ENCODE measurements around the gene CEL.
A peak's percentile ranks its signal among the peaks of the same experiment; 100 is the strongest.

CEL gene

GRCh38 chr9:133041958-133042357 is 19.8 kb upstream of the CEL start:
- FAIRE-seq: no peak
- no peak for DNase-seq (ENCODE audit: insufficient read length, low spot score)
- no peak for TF ChIP-seq POLR2A (IDR thresholded peaks at IDR 0.05; ENCODE audit: low read depth, low read length)

GRCh38 chr9:133042676-133043075 is 19.1 kb upstream of the CEL start:
- no peak for FAIRE-seq
- DNase-seq (ENCODE audit: insufficient read length, low spot score): no peak
- no peak for TF ChIP-seq POLR2A (IDR thresholded peaks at IDR 0.05; ENCODE audit: low read depth, low read length)

- FAIRE-seq: no peak
- no peak for TF ChIP-seq POLR2A (IDR thresholded peaks at IDR 0.05; ENCODE audit: low read depth, low read length)
- DNase-seq (ENCODE audit: insufficient read length, low spot score): no peak
These were observed 18.2 kb upstream of the CEL start for GRCh38 chr9:133043449-133044035.

- FAIRE-seq: no peak
- no peak for DNase-seq (ENCODE audit: insufficient read length, low spot score)
- TF ChIP-seq POLR2A (IDR thresholded peaks at IDR 0.05; ENCODE audit: low read depth, low read length): no peak
These were observed 17.7 kb upstream of the CEL start for GRCh38 chr9:133044125-133044524.

GRCh38 chr9:133044661-133045060 is 17.1 kb upstream of the CEL start:
- TF ChIP-seq POLR2A (IDR thresholded peaks at IDR 0.05; ENCODE audit: low read depth, low read length): no peak
- FAIRE-seq: no peak
- no peak for DNase-seq (ENCODE audit: insufficient read length, low spot score)

GRCh38 chr9:133045132-133045531 is 16.6 kb upstream of the CEL start:
- TF ChIP-seq POLR2A (IDR thresholded peaks at IDR 0.05; ENCODE audit: low read depth, low read length): no peak
- DNase-seq (ENCODE audit: insufficient read length, low spot score): no peak
- no peak for FAIRE-seq

GRCh38 chr9:133046196-133046899 is 15.4 kb upstream of the CEL start:
- no peak for TF ChIP-seq POLR2A (IDR thresholded peaks at IDR 0.05; ENCODE audit: low read depth, low read length)
- no peak for FAIRE-seq
- no peak for DNase-seq (ENCODE audit: insufficient read length, low spot score)

- no peak for TF ChIP-seq POLR2A (IDR thresholded peaks at IDR 0.05; ENCODE audit: low read depth, low read length)
- FAIRE-seq: no peak
These were observed 14.9 kb upstream of the CEL start for GRCh38 chr9:133046900-133047295.

GRCh38 chr9:133048595-133048994 is 13.2 kb upstream of the CEL start:
- DNase-seq (ENCODE audit: insufficient read length, low spot score) (peak; percentile 62), FAIRE-seq (no peak)
- TF ChIP-seq POLR2A (IDR thresholded peaks at IDR 0.05; ENCODE audit: low read depth, low read length): no peak

More at GRCh38 chr9:133046900-133047295, 14.9 kb upstream of the CEL start:
- DNase-seq (ENCODE audit: insufficient read length, low spot score): no peak

- no peak for TF ChIP-seq POLR2A (IDR thresholded peaks at IDR 0.05; ENCODE audit: low read depth, low read length)
- DNase-seq (ENCODE audit: insufficient read length, low spot score): no peak
- no peak for FAIRE-seq
These were observed 12.7 kb upstream of the CEL start for GRCh38 chr9:133049043-133049442.

GRCh38 chr9:133050142-133050541 is 11.6 kb upstream of the CEL start:
- no peak for TF ChIP-seq POLR2A (IDR thresholded peaks at IDR 0.05; ENCODE audit: low read depth, low read length)
- DNase-seq (ENCODE audit: insufficient read length, low spot score): no peak
- FAIRE-seq: no peak

- no peak for FAIRE-seq
- no peak for DNase-seq (ENCODE audit: insufficient read length, low spot score)
- TF ChIP-seq POLR2A (IDR thresholded peaks at IDR 0.05; ENCODE audit: low read depth, low read length): no peak
These were observed 11.0 kb upstream of the CEL start for GRCh38 chr9:133050781-133051180.

GRCh38 chr9:133051281-133051900 is 10.4 kb upstream of the CEL start:
- no peak for FAIRE-seq
- no peak for DNase-seq (ENCODE audit: insufficient read length, low spot score)
- no peak for TF ChIP-seq POLR2A (IDR thresholded peaks at IDR 0.05; ENCODE audit: low read depth, low read length)

GRCh38 chr9:133051966-133052539 is 9.7 kb upstream of the CEL start:
- no peak for TF ChIP-seq POLR2A (IDR thresholded peaks at IDR 0.05; ENCODE audit: low read depth, low read length)

More at GRCh38 chr9:133051966-133052539, 9.7 kb upstream of the CEL start:
- DNase-seq (ENCODE audit: insufficient read length, low spot score) (no peak), FAIRE-seq (no peak)
